WERI-Rb-1 (cell line): ENCODE results near the gene PTPRN2.

Experiments used
- DNase-seq: peaks from one replicate; pipeline ENCODE4 v3.0.0-alpha.2; 2020
- H3K27ac ChIP-seq: fragments of 250-450 bp; sonication (Bioruptor Pico); 2 replicates; pipeline ENCODE4 v1.5.1; 2020; ENCODE audit warnings: mild to moderate bottlenecking, moderate library complexity
- H3K27me3 ChIP-seq: fragments of 250-450 bp; sonication (Bioruptor Pico); 2 replicates; pipeline ENCODE4 v1.5.1; 2021; ENCODE audit warnings: mild to moderate bottlenecking, low read depth, moderate library complexity; ENCODE audit not compliant: insufficient read depth, severe bottlenecking
- H3K36me3 ChIP-seq: fragments of 250-450 bp; sonication (Bioruptor Pico); 2 replicates; pipeline ENCODE4 v1.5.1; 2020; ENCODE audit warnings: mild to moderate bottlenecking, moderate library complexity
- H3K4me3 ChIP-seq: 2 replicates; pipeline ENCODE4 v1.5.1; 2011; ENCODE audit warnings: low read depth, mild to moderate bottlenecking, control low read depth, low read length
- H3K9me3 ChIP-seq: fragments of 250-450 bp; sonication (Bioruptor Pico); 2 replicates; pipeline ENCODE4 v1.5.1; 2021; ENCODE audit warnings: mild to moderate bottlenecking, moderate library complexity; ENCODE audit not compliant: severe bottlenecking
- CTCF ChIP-seq: IDR thresholded peaks from 2 replicates; pipeline ENCODE4 v1.5.1; 2011; ENCODE audit warnings: low read depth, mild to moderate bottlenecking, control low read depth, inconsistent platforms, low read length

PTPRN2 gene

DNA sequence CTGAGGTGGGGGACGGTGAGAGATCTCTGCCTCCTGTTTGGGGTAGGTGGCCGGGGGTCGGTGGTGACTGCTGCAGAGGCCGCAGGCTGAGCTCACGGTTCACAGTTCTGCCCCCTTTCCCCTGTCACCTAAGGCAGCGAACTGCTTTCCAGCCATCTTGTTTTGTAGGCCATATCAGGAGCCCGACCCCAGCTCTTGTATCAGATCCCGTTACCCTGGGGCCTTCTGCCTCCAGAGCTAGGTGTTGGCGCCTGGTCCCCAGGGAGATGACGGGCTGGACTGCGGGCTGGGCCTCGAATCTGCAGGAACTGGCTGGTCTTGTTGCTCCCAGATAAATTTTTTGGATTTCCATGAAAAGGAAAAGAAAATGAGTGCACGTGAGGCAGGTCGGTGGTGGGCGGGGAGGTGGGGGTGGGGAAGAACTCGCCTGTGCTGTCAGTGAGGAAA is 1067.8 kb downstream of the PTPRN2 start:
- DNase-seq, result no peak
- Histone ChIP-seq H3K4me3 (no peak overlapping the region), H3K27ac (no peak overlapping the region), H3K27me3 (no peaks in the 10 kb centered on the region), H3K36me3 (no peaks in the 10 kb centered on the region), H3K9me3 (no peaks in the 10 kb centered on the region)
- no peak for TF ChIP-seq CTCF

- DNase-seq, result no peak
- Histone ChIP-seq H3K27me3 (no peaks in the 10 kb centered on the region), H3K36me3 (no peaks in the 10 kb centered on the region), H3K4me3 (no peak overlapping the region), H3K9me3 (no peaks in the 10 kb centered on the region), H3K27ac (no peak overlapping the region)
- TF ChIP-seq CTCF, result no peak
Observed at GRCh38 chr7:157519246-157519645, 1068.4 kb downstream of the PTPRN2 start.

DNA sequence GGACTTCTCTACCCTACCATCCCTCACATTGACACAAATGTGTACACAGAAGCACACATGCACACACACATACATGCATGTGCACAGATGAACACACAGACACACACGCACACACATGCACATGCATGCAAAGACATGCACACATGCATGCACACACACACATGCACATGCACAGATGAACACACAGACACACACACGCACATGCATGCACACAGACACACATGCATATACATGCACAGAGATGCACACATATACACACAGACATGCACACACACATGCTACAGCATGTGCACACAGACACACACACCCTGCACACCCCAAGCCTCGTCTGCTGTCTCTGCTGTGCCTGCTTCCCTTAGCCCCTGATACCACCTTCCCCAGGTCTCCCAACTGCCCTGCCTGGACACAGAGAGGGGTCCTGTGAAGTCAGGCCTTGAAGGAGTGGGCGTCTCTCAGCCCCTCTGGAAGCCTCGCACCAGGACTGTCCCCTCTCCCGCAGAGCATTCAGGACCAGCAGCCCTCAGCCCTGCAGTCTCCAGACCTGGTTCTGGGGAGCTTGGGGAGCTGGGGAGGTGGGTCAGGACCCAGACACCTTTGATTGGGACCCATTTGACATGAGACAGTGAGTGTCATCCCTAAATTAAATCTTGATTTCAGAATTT is 1069.0 kb downstream of the PTPRN2 start:
- no peak for TF ChIP-seq CTCF
- DNase-seq, result no peak

DNA sequence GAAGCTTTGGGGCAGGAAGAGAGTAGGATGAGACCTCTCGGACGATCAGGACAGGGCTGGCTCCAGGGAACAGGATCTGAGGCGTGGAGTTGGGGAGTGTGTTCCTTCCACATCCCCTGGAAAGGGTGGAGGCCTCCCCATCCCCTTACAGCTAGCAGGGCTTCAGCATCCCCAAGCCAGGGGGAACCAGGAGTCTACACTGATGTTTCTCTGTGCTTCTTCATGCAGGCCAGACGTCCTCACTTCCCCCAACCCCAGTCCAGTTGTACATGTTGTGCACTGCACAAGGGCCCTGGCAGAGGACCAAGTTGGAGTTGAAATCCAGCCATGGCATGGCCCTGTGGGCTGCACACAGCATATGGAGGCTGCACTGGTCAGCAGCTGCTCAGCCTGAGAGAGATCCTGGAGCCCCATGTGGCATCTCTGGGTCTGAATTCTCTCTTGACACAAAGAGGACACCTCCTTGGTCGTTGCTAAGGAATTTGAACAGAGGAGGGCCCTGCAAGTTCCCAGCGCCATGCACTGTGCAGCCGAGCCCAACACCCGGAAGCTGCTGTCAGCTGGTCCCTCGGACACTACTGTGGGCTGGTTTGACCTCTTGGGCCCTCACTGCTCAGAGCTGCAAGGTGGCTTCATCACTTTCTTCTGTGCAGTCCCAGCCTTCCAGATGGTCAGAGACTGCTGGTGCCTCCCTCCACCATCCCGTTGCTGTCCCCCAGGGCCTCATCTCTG is 1069.7 kb downstream of the PTPRN2 start:
- TF ChIP-seq CTCF, result no peak
- H3K27ac ChIP-seq, result no peak overlapping the region
- DNase-seq, result no peak
- no peaks in the 10 kb centered on the region for H3K27me3 ChIP-seq
- no peak overlapping the region for H3K4me3 ChIP-seq
- H3K9me3 ChIP-seq, result no peaks in the 10 kb centered on the region
- no peaks in the 10 kb centered on the region for H3K36me3 ChIP-seq

More for the DNA sequence above, 1069.0 kb downstream of the PTPRN2 start:
- Histone ChIP-seq H3K4me3 (no peak overlapping the region), H3K9me3 (no peaks in the 10 kb centered on the region), H3K27me3 (no peaks in the 10 kb centered on the region), H3K36me3 (no peaks in the 10 kb centered on the region), H3K27ac (no peak overlapping the region)

- Histone ChIP-seq H3K27me3 (no peaks in the 10 kb centered on the region), H3K27ac (no peak overlapping the region), H3K36me3 (no peaks in the 10 kb centered on the region), H3K4me3 (no peak overlapping the region), H3K9me3 (no peaks in the 10 kb centered on the region)
- TF ChIP-seq CTCF, result no peak
- no peak for DNase-seq
Observed at GRCh38 chr7:157516911-157517781, 1070.5 kb downstream of the PTPRN2 start.
